H9 (cell line): ENCODE measurements around the gene ARAP1. TPM values are rescaled to one million over a fixed set of nuclear protein-coding genes. Genes with fewer than 3 reads are reported as not detected.

Experiments
- DNase-seq: peaks from one replicate; pipeline ENCODE4 v3.0.0-alpha.2; 2017
- H2AFZ ChIP-seq: one replicate; pipeline ENCODE4 v1.6.1; 2013; ENCODE audit warnings: mild to moderate bottlenecking, low read length, control low read depth, moderate library complexity
- H2AK5ac ChIP-seq: 2 replicates; pipeline ENCODE4 v1.6.1; 2013; ENCODE audit warnings: low read length, control low read depth, mixed read lengths; ENCODE audit not compliant: insufficient read length
- H2BK120ac ChIP-seq: one replicate; pipeline ENCODE4 v1.6.1; 2013; ENCODE audit warnings: low read depth, mild to moderate bottlenecking, low read length, control low read depth, inconsistent platforms; ENCODE audit not compliant: poor library complexity, severe bottlenecking
- H2BK12ac ChIP-seq: 2 replicates; pipeline ENCODE4 v1.6.1; 2013; ENCODE audit warnings: low read length, control low read depth, mixed read lengths, low read depth; ENCODE audit not compliant: insufficient read length
- H2BK15ac ChIP-seq: 2 replicates; pipeline ENCODE4 v1.6.1; 2013; ENCODE audit warnings: low read depth, low read length, control low read depth
- H2BK20ac ChIP-seq: one replicate; pipeline ENCODE4 v1.6.1; 2013; ENCODE audit warnings: low read depth, mild to moderate bottlenecking, low read length, control low read depth, inconsistent platforms; ENCODE audit not compliant: poor library complexity, severe bottlenecking
- H2BK5ac ChIP-seq: 2 replicates; pipeline ENCODE4 v1.6.1; 2013; ENCODE audit warnings: low read length, control low read depth, mixed read lengths; ENCODE audit not compliant: insufficient read length
- H3K14ac ChIP-seq: 2 replicates; pipeline ENCODE4 v1.6.1; 2013; ENCODE audit warnings: low read length, control low read depth; ENCODE audit not compliant: insufficient read depth
- H3K18ac ChIP-seq: 2 replicates; pipeline ENCODE4 v1.6.1; 2013; ENCODE audit warnings: low read depth, mild to moderate bottlenecking, mixed read lengths, low read length, control low read depth; ENCODE audit not compliant: insufficient read length
- H3K23ac ChIP-seq: 2 replicates; pipeline ENCODE4 v1.6.1; 2013; ENCODE audit warnings: low read length, control low read depth, mixed read lengths, low read depth; ENCODE audit not compliant: insufficient read length
- H3K23me2 ChIP-seq: 2 replicates; pipeline ENCODE4 v1.6.1; 2013; ENCODE audit warnings: low read depth, mild to moderate bottlenecking, mixed read lengths, low read length, control low read depth; ENCODE audit not compliant: insufficient read length, poor library complexity, severe bottlenecking
- H3K27ac ChIP-seq: 2 replicates; pipeline ENCODE4 v1.5.1; 2013; ENCODE audit warnings: low read length, control low read depth, mixed read lengths, low read depth; ENCODE audit not compliant: insufficient read length
- H3K27me3 ChIP-seq: 2 replicates; pipeline ENCODE4 v1.6.1; 2013; ENCODE audit warnings: low read length, control low read depth, inconsistent platforms; ENCODE audit not compliant: insufficient read depth
- H3K4ac ChIP-seq: 2 replicates; pipeline ENCODE4 v1.6.1; 2013; ENCODE audit warnings: low read depth, mild to moderate bottlenecking, control low read depth, inconsistent platforms, low read length, moderate library complexity
- H3K4me1 ChIP-seq: 2 replicates; pipeline ENCODE4 v1.6.1; 2013; ENCODE audit warnings: low read length, control low read depth, inconsistent platforms; ENCODE audit not compliant: insufficient read depth
- H3K4me2 ChIP-seq: 2 replicates; pipeline ENCODE4 v1.6.1; 2013; ENCODE audit warnings: low read length, control low read depth, mixed read lengths; ENCODE audit not compliant: insufficient read length, insufficient read depth
- H3K56ac ChIP-seq: 2 replicates; pipeline ENCODE4 v1.6.1; 2013; ENCODE audit warnings: low read depth, mild to moderate bottlenecking, mixed read lengths, low read length, control low read depth; ENCODE audit not compliant: insufficient read length
- H3K79me1 ChIP-seq: 2 replicates; pipeline ENCODE4 v1.6.1; 2013; ENCODE audit warnings: low read depth, mild to moderate bottlenecking, moderate library complexity, low read length, control low read depth, inconsistent platforms; ENCODE audit not compliant: insufficient read depth, poor library complexity, severe bottlenecking
- H3K79me2 ChIP-seq: 2 replicates; pipeline ENCODE4 v1.6.1; 2013; ENCODE audit warnings: low read length, control low read depth, inconsistent platforms; ENCODE audit not compliant: insufficient read depth
- H3K9ac ChIP-seq: 2 replicates; pipeline ENCODE4 v1.6.1; 2013; ENCODE audit warnings: low read length, control low read depth, mixed read lengths; ENCODE audit not compliant: insufficient read length; ENCODE audit errors: extremely low read depth
- H3K9me3 ChIP-seq: one replicate; pipeline ENCODE4 v1.6.1; 2013; ENCODE audit warnings: low read depth, low read length, inconsistent platforms; ENCODE audit not compliant: control insufficient read depth
- H3T11ph ChIP-seq: one replicate; pipeline ENCODE4 v1.6.1; 2013; ENCODE audit warnings: mild to moderate bottlenecking, low read length, control low read depth, inconsistent platforms
- H4K20me1 ChIP-seq: one replicate; pipeline ENCODE4 v1.6.1; 2013; ENCODE audit not compliant: control insufficient read depth, insufficient read length, insufficient read depth
- H4K5ac ChIP-seq: 2 replicates; pipeline ENCODE4 v1.6.1; 2013; ENCODE audit warnings: low read depth, mild to moderate bottlenecking, mixed read lengths, low read length, control low read depth; ENCODE audit not compliant: insufficient read length
- H4K8ac ChIP-seq: replicated peaks from 2 replicates; pipeline ENCODE4 v1.6.1; 2013; ENCODE audit warnings: low read length, control low read depth, mixed read lengths, low read depth; ENCODE audit not compliant: insufficient read length
- H4K91ac ChIP-seq: 2 replicates; pipeline ENCODE4 v1.6.1; 2013; ENCODE audit warnings: low read depth, mild to moderate bottlenecking, moderate library complexity, mixed read lengths, low read length, control low read depth; ENCODE audit not compliant: insufficient read length
- H3K27ac Mint-ChIP-seq, 3 experiments: 2 replicates in 2 of 3; 3 replicates in 1 of 3; pipeline ENCODE4 v1.8.0; 2020 to 2021; ENCODE audit warnings: mixed read lengths in 3 of 3, mild to moderate bottlenecking in 1 of 3, moderate library complexity in 1 of 3
- H3K27me3 Mint-ChIP-seq: 2 replicates; pipeline ENCODE4 v1.8.0; 2021; ENCODE audit warnings: low read depth, mild to moderate bottlenecking, moderate library complexity, mixed read lengths
- H3K36me3 Mint-ChIP-seq, 3 experiments: 2 replicates in 2 of 3; 3 replicates in 1 of 3; pipeline ENCODE4 v1.8.0; 2020 to 2021; ENCODE audit warnings: low read depth in 3 of 3, mixed read lengths in 3 of 3; ENCODE audit not compliant: insufficient read depth in 1 of 3
- H3K4me1 Mint-ChIP-seq, 2 experiments: 2 replicates each; pipeline ENCODE4 v1.8.0; 2020; ENCODE audit warnings: mixed read lengths in 2 of 2
- H3K4me3 Mint-ChIP-seq, 2 experiments: 2 replicates in 1 of 2; 3 replicates in 1 of 2; pipeline ENCODE4 v1.8.0; 2020 to 2021; ENCODE audit warnings: mild to moderate bottlenecking in 2 of 2, mixed read lengths in 2 of 2, moderate library complexity in 1 of 2
- H3K9me3 Mint-ChIP-seq, 2 experiments: 2 replicates in 1 of 2; 3 replicates in 1 of 2; pipeline ENCODE4 v1.8.0; 2020; ENCODE audit warnings: mild to moderate bottlenecking in 2 of 2, mixed read lengths in 2 of 2, moderate library complexity in 1 of 2
- WGBS: extraction: QIAGEN DNeasy Blood & Tissue Kit; methylation state at CpG from one replicate; pipeline ENCODE4 v1.1.7; 2013; ENCODE audit warnings: missing lambda C conversion rate, low lambda C conversion rate, mixed read lengths; ENCODE audit not compliant: insufficient read length; ENCODE audit errors: extremely low coverage; 5-methylcytosine and 5-hydroxymethylcytosine counted together
- total RNA-seq: library from RNA; stranded (reverse); gene quantifications from 2 replicates; pipeline ENCODE4 v1.2.1, GENCODE V29; 2021
- TF ChIP-seq, protein P1 (sequence below): fragments of 200-600 bp; sonication (generic); conservative IDR thresholded peaks from 3 replicates; pipeline ENCODE4 v1.8.0; 2021; ENCODE audit warnings: antibody characterized with exemption, mild to moderate bottlenecking

The ARAP1 gene
- total RNA-seq, 1 experiment from 2014 or later = 59.4 TPM

DNA sequence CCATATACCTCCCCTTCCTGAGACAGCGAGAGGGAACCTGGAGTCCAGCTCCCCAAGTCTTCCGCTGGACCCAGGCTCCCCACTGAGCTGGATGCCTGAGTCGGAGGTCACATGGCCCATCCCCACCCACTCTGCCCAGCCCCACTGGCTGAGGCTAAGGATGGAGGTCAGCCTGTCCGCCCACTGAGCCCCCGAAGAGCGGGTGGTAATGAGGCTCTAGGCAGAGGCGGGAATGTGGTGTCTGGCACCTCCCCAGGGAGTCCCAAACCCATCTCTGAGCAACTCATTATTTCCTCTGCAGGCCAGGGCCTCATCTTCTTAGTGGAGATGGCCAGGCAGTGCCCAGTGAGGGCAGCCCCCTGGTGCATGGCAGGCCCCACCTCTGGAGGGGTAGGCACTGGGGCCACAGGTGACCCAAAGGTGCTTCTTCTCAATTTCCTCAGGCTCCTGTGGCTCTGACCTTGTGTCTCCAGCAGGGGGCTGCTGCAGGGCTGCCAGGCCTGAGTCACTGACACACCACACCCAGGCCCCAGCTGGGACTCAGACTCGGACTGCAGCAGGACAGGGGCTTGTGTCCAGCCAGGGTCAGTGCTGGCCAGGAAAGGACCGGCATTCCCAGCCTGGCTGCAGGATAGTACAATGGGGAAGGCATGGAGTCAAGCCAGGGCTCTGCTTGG is 67.8 kb downstream of the ARAP1 start:
- no peak overlapping the region for H2AFZ ChIP-seq

More for the DNA sequence above, 67.8 kb downstream of the ARAP1 start:
- Histone ChIP-seq H2BK120ac (no peak overlapping the region), H3K79me1 (no peaks in the 10 kb centered on the region), H3K4ac (no peak overlapping the region), H4K8ac (no peak overlapping the region), H2BK12ac (no peak overlapping the region), H4K5ac (no peak overlapping the region), H2BK15ac (no peak overlapping the region), H3K18ac (no peak overlapping the region), H3K79me2 (no peaks in the 10 kb centered on the region), H2BK5ac (no peak overlapping the region), H3K4me1 (no peaks in the 10 kb centered on the region; the same call in 1 of the 2 replicates), H4K91ac (no peak overlapping the region), H3K9ac (no peak overlapping the region), H3K9me3 (no peaks in the 10 kb centered on the region), H2BK20ac (no peak overlapping the region), H3K56ac (no peak overlapping the region), H3K23ac (no peak overlapping the region), H3K27me3 (no peaks in the 10 kb centered on the region; the same call in 1 of the 2 replicates), H3K4me2 (no peak overlapping the region), H3K14ac (no peak overlapping the region), H3T11ph (no peak overlapping the region), H3K27ac (no peak overlapping the region), H3K23me2 (no peaks in the 10 kb centered on the region), H4K20me1 (no peaks in the 10 kb centered on the region), H2AK5ac (no peak overlapping the region)
- peak; percentile 71 for DNase-seq
- peaks cover 21% of the 10 kb centered on the region for H3K27me3 Mint-ChIP-seq
- H3K36me3 Mint-ChIP-seq = peaks cover 0 to 23% (median 12%) of the 10 kb centered on the region in 3 experiments; a peak in 5 of 7 replicates
- TF ChIP-seq, protein P1, sequence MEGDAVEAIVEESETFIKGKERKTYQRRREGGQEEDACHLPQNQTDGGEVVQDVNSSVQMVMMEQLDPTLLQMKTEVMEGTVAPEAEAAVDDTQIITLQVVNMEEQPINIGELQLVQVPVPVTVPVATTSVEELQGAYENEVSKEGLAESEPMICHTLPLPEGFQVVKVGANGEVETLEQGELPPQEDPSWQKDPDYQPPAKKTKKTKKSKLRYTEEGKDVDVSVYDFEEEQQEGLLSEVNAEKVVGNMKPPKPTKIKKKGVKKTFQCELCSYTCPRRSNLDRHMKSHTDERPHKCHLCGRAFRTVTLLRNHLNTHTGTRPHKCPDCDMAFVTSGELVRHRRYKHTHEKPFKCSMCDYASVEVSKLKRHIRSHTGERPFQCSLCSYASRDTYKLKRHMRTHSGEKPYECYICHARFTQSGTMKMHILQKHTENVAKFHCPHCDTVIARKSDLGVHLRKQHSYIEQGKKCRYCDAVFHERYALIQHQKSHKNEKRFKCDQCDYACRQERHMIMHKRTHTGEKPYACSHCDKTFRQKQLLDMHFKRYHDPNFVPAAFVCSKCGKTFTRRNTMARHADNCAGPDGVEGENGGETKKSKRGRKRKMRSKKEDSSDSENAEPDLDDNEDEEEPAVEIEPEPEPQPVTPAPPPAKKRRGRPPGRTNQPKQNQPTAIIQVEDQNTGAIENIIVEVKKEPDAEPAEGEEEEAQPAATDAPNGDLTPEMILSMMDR = peak; percentile 67
- no CpG with 5 or more reads among the region's 9 CpGs for WGBS
- peaks cover 17 to 23% of the 10 kb centered on the region in 2 experiments for H3K4me1 Mint-ChIP-seq
- H3K4me3 Mint-ChIP-seq = no peak overlapping the region
- H3K9me3 Mint-ChIP-seq = no peaks in the 10 kb centered on the region; a peak in 1 of 5 replicates
- no peak overlapping the region; a peak in 1 of 7 replicates for H3K27ac Mint-ChIP-seq
